Stimulated activated CD8-positive, alpha-beta memory T cell treated with anti-CD3 and anti-CD28 coated beads, Interleukin-12 subunit alpha, Interleukin-12 subunit beta, amount 100 ng/mL, for 1 hour (primary cell): ENCODE data around the gene EDN3.

Experiments used
- DNase-seq: peaks from one replicate; pipeline ENCODE4 v3.0.0-alpha.2; 2020; ENCODE audit warnings: low read depth

Gene EDN3

GRCh38 chr20:59308493-59309201 is 8.2 kb downstream of the EDN3 start:
- no peak for DNase-seq

GRCh38 chr20:59309218-59309617 is 8.8 kb downstream of the EDN3 start:
- DNase-seq = no peak

GRCh38 chr20:59314997-59315396 is 14.6 kb downstream of the EDN3 start:
- no peak for DNase-seq

- no peak for DNase-seq
Measured at GRCh38 chr20:59316911-59317731, 16.7 kb downstream of the EDN3 start.

- DNase-seq = no peak
Measured at GRCh38 chr20:59318201-59318790, 17.9 kb downstream of the EDN3 start.

GRCh38 chr20:59318803-59319202 is 18.4 kb downstream of the EDN3 start:
- DNase-seq = no peak

- no peak for DNase-seq
Measured at GRCh38 chr20:59320426-59320825, 20.0 kb downstream of the EDN3 start.

- no peak for DNase-seq
Measured at GRCh38 chr20:59320854-59321647, 20.6 kb downstream of the EDN3 start.

- DNase-seq = no peak
Measured at GRCh38 chr20:59322081-59322480, 21.7 kb downstream of the EDN3 start.

- DNase-seq = no peak
Measured at GRCh38 chr20:59322585-59323454, 22.4 kb downstream of the EDN3 start.

GRCh38 chr20:59323731-59324130 is 23.3 kb downstream of the EDN3 start:
- DNase-seq = no peak

- no peak for DNase-seq
Measured at GRCh38 chr20:59324521-59325141, 24.2 kb downstream of the EDN3 start.

GRCh38 chr20:59325142-59325523 is 24.7 kb downstream of the EDN3 start:
- DNase-seq = no peak

GRCh38 chr20:59326188-59326587 is 25.8 kb downstream of the EDN3 start:
- DNase-seq = no peak

- DNase-seq = no peak
Measured at GRCh38 chr20:59328071-59328470, 27.7 kb downstream of the EDN3 start.

GRCh38 chr20:59331721-59332329 is 31.4 kb downstream of the EDN3 start:
- DNase-seq = no peak

- no peak for DNase-seq
Measured at GRCh38 chr20:59333260-59333845, 32.9 kb downstream of the EDN3 start.

- no peak for DNase-seq
Measured at GRCh38 chr20:59333951-59334350, 33.5 kb downstream of the EDN3 start.

- no peak for DNase-seq
Measured at GRCh38 chr20:59334651-59335300, 34.4 kb downstream of the EDN3 start.

- no peak for DNase-seq
Measured at GRCh38 chr20:59335377-59335776, 35.0 kb downstream of the EDN3 start.
